ENCODE data around the gene UNC5C. TPM values are rescaled to one million over a fixed set of nuclear protein-coding genes. Genes with fewer than 3 reads are reported as not detected.
A peak's percentile ranks its signal among the peaks of the same experiment; 100 is the strongest.

The UNC5C gene
- total and polyA plus RNA-seq, 10 of the 15 experiments (the other 5 are each of a cell fraction or from before 2014, with no cell fraction given) = 0.02 to 2.0 (median 0.15) TPM; not detected in 1

GRCh38 chr4:95541889-95542607 lies 6.7 kb downstream of the UNC5C start (continued):
- no peak for TF ChIP-seq E4F1 (IDR thresholded peaks at IDR 0.05; ENCODE audit: borderline replicate concordance, partially characterized antibody)
- TF ChIP-seq PAX5 (IDR thresholded peaks at IDR 0.05; ENCODE audit: borderline replicate concordance, low read depth, low read length) = peak; percentile 81
- no peak for TF ChIP-seq ZNF687 (IDR thresholded peaks at IDR 0.05)
- no peak for TF ChIP-seq WRNIP1 (IDR thresholded peaks at IDR 0.05; ENCODE audit: borderline replicate concordance, low read depth, low read length)
- TF ChIP-seq ESRRA (IDR thresholded peaks at IDR 0.05; ENCODE audit: low read length) = no peak
- TF ChIP-seq ZBTB11 (CRISPR knock-in tag; IDR thresholded peaks at IDR 0.05) = no peak
- peak; percentile 63; the same call in 1 of the 2 replicates for TF ChIP-seq STAT3 (IDR thresholded peaks at IDR 0.05; ENCODE audit: low read depth, low read length)
- no peak for TF ChIP-seq CBFB (IDR thresholded peaks at IDR 0.05; ENCODE audit: low read depth)
- TF ChIP-seq RCOR1 (conservative IDR thresholded peaks at IDR 0.05; ENCODE audit: low read depth, low read length) = no peak
- TF ChIP-seq ATF7 (IDR thresholded peaks at IDR 0.05; ENCODE audit: low read depth) = peak; percentile 91
- TF ChIP-seq NR2C1 (IDR thresholded peaks at IDR 0.05) = no peak
- peak; percentile 84 for TF ChIP-seq MEF2B (IDR thresholded peaks at IDR 0.05; ENCODE audit: partially characterized antibody, poor library complexity, severe bottlenecking)
- TF ChIP-seq JUND (IDR thresholded peaks at IDR 0.05; ENCODE audit: low read depth, low read length) = peak; percentile 55; the same call in 1 of the 2 replicates
- TF ChIP-seq TBL1XR1 (IDR thresholded peaks at IDR 0.05; ENCODE audit: low read depth, low read length) = peak; percentile 67; the same call in 1 of the 2 replicates

All from GM12878 (cell line).